Upper lobe of left lung (tissue), 4 donors: ENCODE data around the gene ASPA.
"Not testable (repeated sequence)": the region's sequence is repeated elsewhere in the genome, so short reads cannot be mapped to it uniquely, and the experiment has no call there.

ENCODE experiments used
- CTCF ChIP-seq, 6 experiments: fragments of 450-650 bp in 4 of 6; fragments of 200-600 bp in 2 of 6; sonication (generic) in 2 of 6; IDR thresholded peaks; one replicate each; pipeline ENCODE4 v1.5.1; 2016 to 2019; ENCODE audit warnings: antibody characterized with exemption in 6 of 6
- EP300 ChIP-seq, 4 donors: sonication (generic); formaldehyde crosslinking; IDR thresholded peaks; one replicate each; pipeline ENCODE4 v1.5.1; 2017; ENCODE audit warnings: antibody characterized with exemption in 4 of 4, control low read depth in 2 of 4
- POLR2A ChIP-seq, 4 donors: fragments of 450-650 bp; IDR thresholded peaks; one replicate each; pipeline ENCODE4 v1.5.1; 2016 to 2017; ENCODE audit warnings: antibody characterized with exemption in 4 of 4, mild to moderate bottlenecking in 2 of 4
- POLR2AphosphoS5 ChIP-seq, 2 donors: sonication (generic); formaldehyde crosslinking; IDR thresholded peaks; one replicate each; pipeline ENCODE4 v1.5.1; 2017; ENCODE audit warnings: antibody characterized with exemption in 2 of 2

DNA sequence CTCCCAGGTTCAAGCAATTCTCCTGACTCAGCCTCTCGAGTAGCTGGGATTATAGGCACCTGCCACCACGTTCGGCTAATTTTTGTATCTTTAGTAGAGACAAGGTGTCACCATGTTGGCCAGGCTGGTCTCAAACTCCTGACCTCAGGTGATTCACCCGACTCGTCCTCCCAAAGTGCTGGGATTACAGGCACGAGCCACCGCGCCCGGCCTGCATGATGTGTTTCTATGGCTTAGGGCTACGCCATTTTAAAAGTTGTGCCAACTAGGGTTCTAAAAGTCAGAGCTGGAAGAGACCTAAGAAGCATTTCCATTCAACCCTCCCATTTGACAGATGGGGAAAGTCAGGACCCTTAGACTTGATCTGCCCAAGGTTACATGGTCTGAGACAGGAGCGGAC, 38.4 kb downstream of the ASPA start:
- not testable (repeated sequence) for TF ChIP-seq POLR2AphosphoS5, CTCF, EP300, POLR2A (IDR thresholded peaks at IDR 0.05)
